Common myeloid progenitor, CD34-positive (primary cell): ENCODE data around the gene GJC3. TPM values are rescaled to one million over a fixed set of nuclear protein-coding genes. Genes with fewer than 3 reads are reported as not detected.
A peak's percentile ranks its signal among the peaks of the same experiment; 100 is the strongest.
"Not testable (repeated sequence)": the region's sequence is repeated elsewhere in the genome, so short reads cannot be mapped to it uniquely, and the experiment has no call there.

Experiments
- CTCF ChIA-PET: fragments of 350-600 bp; sonication (Branson Sonifier 250); formaldehyde crosslinking; loops from one replicate; lab custom pipeline; 2021; ENCODE audit warnings: antibody characterized with exemption; lab: Charles Lee
- POLR2A ChIA-PET: fragments of 350-600 bp; sonication (Branson Sonifier 250); formaldehyde crosslinking; loops from one replicate; lab custom pipeline; 2021; ENCODE audit warnings: antibody characterized with exemption; lab: Charles Lee
- DNase-seq, 3 donors: peaks; one replicate each; pipeline versions ENCODE4 v3.0.0 to v3.0.0-alpha.2; 2013
- H3K27ac ChIP-seq, 2 experiments: 1 replicate in 1 of 2; 2 replicates in 1 of 2; pipeline ENCODE4 v1.7.0; 2013; ENCODE audit warnings: inconsistent platforms in 2 of 2, low read length in 2 of 2, mild to moderate bottlenecking in 2 of 2, low read depth in 1 of 2, moderate library complexity in 1 of 2; ENCODE audit not compliant: severe bottlenecking in 2 of 2, insufficient read depth in 1 of 2, poor library complexity in 1 of 2
- H3K27me3 ChIP-seq, 5 experiments: replicated peaks in 2 of 5; 1 replicate in 3 of 5; 2 replicates in 2 of 5; pipeline versions ENCODE4 v1.6.1 to v1.7.0; 2013; ENCODE audit warnings: low read length in 4 of 5, mild to moderate bottlenecking in 2 of 5, moderate library complexity in 2 of 5, inconsistent platforms in 1 of 5; ENCODE audit not compliant: insufficient read depth in 5 of 5, control insufficient read depth in 4 of 5
- H3K36me3 ChIP-seq, 4 experiments: 1 replicate in 2 of 4; 2 replicates in 2 of 4; pipeline versions ENCODE4 v1.6.1 to v1.7.0; 2013; ENCODE audit warnings: low read length in 3 of 4, control low read depth in 1 of 4, mild to moderate bottlenecking in 1 of 4; ENCODE audit not compliant: control insufficient read depth in 4 of 4, insufficient read depth in 4 of 4
- H3K4me1 ChIP-seq, 4 experiments: 1 replicate in 3 of 4; 2 replicates in 1 of 4; pipeline versions ENCODE4 v1.6.1 to v1.7.1; 2013; ENCODE audit warnings: low read length in 3 of 4, mild to moderate bottlenecking in 3 of 4, control low read depth in 1 of 4, inconsistent platforms in 1 of 4, moderate library complexity in 1 of 4; ENCODE audit not compliant: control insufficient read depth in 4 of 4, insufficient read depth in 4 of 4; ENCODE audit errors: control extremely low read depth in 1 of 4
- H3K4me3 ChIP-seq, 7 experiments: 1 replicate in 4 of 7; 2 replicates in 3 of 7; pipeline versions ENCODE4 v1.5.1 to v1.7.0; 2013; ENCODE audit warnings: mild to moderate bottlenecking in 7 of 7, low read length in 6 of 7, moderate library complexity in 6 of 7, inconsistent platforms in 2 of 7, low read depth in 2 of 7, control low read depth in 1 of 7; ENCODE audit not compliant: insufficient read depth in 4 of 7, control insufficient read depth in 1 of 7; ENCODE audit errors: extremely low read depth in 1 of 7
- H3K9me3 ChIP-seq, 5 experiments: 1 replicate in 4 of 5; 2 replicates in 1 of 5; pipeline versions ENCODE4 v1.6.1 to v1.7.1; 2013; ENCODE audit warnings: low read length in 4 of 5, mild to moderate bottlenecking in 2 of 5, inconsistent platforms in 1 of 5, low read depth in 1 of 5, moderate library complexity in 1 of 5; ENCODE audit not compliant: control insufficient read depth in 4 of 5, insufficient read depth in 2 of 5; ENCODE audit errors: control extremely low read depth in 1 of 5
- whole genome bisulfite sequencing: methylation state at CpG from one replicate; pipeline ENCODE4 v1.1.5; 2013; ENCODE audit not compliant: insufficient coverage; 5-methylcytosine and 5-hydroxymethylcytosine counted together
- polyA plus RNA-seq: library from polyadenylated mRNA; unstranded; fragments of 120-200 nt; gene quantifications from one replicate; pipeline ENCODE4 v1.2.1, GENCODE V29; 2013

GJC3 gene, protein sequence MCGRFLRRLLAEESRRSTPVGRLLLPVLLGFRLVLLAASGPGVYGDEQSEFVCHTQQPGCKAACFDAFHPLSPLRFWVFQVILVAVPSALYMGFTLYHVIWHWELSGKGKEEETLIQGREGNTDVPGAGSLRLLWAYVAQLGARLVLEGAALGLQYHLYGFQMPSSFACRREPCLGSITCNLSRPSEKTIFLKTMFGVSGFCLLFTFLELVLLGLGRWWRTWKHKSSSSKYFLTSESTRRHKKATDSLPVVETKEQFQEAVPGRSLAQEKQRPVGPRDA
- 1.2 TPM for polyA plus RNA-seq

DNA sequence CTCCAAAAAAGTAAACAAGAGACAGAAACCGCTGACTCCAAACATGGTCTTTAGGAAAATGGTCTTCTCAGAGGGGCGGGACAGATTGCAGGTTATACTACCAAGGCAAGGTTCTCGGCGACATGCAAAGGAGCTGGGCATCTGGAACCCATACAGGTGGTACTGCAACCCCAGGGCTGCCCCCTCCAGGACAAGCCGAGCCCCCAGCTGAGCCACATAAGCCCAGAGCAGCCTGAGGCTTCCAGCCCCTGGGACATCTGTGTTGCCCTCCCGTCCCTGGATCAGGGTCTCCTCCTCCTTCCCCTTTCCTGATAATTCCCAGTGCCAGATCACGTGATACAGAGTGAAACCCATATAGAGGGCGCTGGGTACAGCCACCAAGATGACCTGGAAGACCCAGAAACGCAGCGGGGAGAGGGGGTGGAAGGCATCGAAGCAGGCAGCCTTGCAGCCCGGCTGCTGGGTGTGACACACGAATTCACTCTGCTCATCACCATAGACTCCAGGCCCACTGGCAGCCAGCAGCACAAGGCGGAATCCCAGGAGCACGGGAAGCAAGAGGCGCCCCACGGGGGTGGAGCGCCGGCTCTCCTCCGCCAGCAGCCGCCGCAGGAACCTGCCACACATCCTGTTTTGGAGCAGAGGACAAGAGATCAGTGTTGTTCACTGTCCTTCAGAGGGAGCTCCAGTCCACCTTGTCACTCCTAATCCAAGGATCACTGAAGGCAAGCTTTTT is at the start of gene GJC3:
Gene GJC3 (minus strand): TSS at position 627 of the 736 bp plus-strand sequence. CDS start 0 bp downstream, at position 627.
- H3K4me1 ChIP-seq, result peaks cover 0 to 13% (median 8%) of the 10 kb centered on the region in 4 experiments
- ChIA-PET POLR2A (interaction anchor here (0.6 to 0.7 kb wide), 2 partner anchors 20 to 964 kb away, joined by 3 read pairs; no protein-coding TSS in a partner anchor), CTCF (interaction anchor here (0.5 to 3.9 kb wide), 14 partner anchors 8 to 1248 kb away, joined by 3 to 37 read pairs (median 5); partner anchors contain the start of gene TRIM4)
- H3K9me3 ChIP-seq, result no peaks in the 10 kb centered on the region
- H3K27ac ChIP-seq, result no peak within 1 kb of the TSS
- peak; percentile 53 to 69 (median 68) for DNase-seq
- H3K27me3 ChIP-seq, result peaks cover 0 to 4% (median 2%) of the 10 kb centered on the region in 5 experiments
- H3K36me3 ChIP-seq, result no peaks in the 10 kb centered on the region
- WGBS, result 33% methylated on average over 10 of the region's 22 CpGs
- H3K4me3 ChIP-seq, result peak within 1 kb of the TSS in 6 of 7 experiments; percentile 17 to 79 (median 58)

DNA sequence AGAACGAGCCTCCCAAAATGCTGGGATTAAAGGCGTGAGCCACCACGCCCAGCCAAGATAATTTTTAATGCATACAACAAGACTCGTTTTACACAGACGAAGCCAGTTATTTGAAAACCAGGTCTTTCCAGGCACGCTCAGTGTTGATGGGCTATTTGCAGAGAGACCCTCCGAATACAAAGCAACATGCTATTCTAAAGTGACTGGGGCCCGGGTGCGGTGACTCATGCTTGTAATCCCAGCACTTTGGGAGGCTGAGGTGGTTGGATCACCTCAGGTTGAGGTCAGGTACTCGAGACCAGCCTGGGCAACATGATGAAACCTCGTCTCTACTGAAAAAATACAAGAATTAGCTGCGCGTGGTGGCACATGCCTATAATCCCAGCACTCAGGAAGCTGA is 47.2 kb upstream of the GJC3 start:
- Histone ChIP-seq H3K27ac (no peak overlapping the region), H3K4me1 (no peaks in the 10 kb centered on the region), H3K4me3 (no peak overlapping the region), H3K9me3 (no peaks in the 10 kb centered on the region), H3K36me3 (no peaks in the 10 kb centered on the region), H3K27me3 (peaks cover 0 to 5% (median 0%) of the 10 kb centered on the region in 5 experiments)
- CTCF ChIA-PET, result interaction anchor here (10.7 kb wide), 1 partner anchor 14 kb away, joined by 93 read pairs; no protein-coding TSS in a partner anchor
- POLR2A ChIA-PET, result no interaction called here
- WGBS, result 92% methylated on average over 13 of the region's 13 CpGs
- no peak for DNase-seq

DNA sequence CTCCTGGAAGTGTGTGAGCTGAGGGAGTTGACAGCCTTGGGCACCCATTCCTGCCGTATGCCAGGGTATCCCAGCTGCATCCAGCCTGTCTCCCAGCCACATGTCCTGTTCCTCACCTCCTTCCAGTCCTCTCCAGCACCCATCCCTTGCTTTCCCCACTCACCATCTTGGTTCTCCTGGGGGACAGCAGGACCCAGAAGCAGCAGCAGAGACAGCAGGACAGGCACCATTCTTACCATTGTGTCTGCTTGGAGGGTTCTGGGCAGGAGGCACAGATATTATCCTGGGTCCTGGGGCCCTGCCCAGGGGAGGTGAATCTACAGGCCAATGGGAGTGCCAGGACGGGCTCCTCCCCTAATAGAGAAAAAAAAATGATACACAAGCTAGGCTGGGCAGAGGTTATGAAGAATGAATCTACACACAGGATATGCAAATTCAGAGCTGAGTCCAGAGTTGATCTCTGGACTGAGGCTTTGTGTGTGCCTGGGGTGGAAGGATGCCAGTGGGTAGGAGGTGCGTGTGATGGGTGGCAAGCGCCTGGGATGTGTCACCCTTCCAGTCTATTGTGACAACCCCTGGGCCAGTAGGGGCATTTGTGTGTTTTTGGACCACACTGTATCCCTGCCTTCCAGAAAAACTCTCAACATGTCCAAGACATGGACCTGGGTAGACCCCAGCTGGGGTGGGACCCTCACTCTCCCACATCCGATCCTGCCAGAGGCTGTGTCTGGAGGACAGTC is 46.5 kb upstream of the GJC3 start, which contains the start of gene AZGP1:
Gene AZGP1 (minus strand): TSS at position 250 of the 740 bp plus-strand sequence. CDS start 11 bp downstream, at position 239.
- peak in 1 of 3 donors; percentile 16 for DNase-seq
- H3K27me3 ChIP-seq, result peaks cover 0 to 5% (median 0%) of the 10 kb centered on the region in 5 experiments
- POLR2A ChIA-PET, result no interaction called here
- no peak within 1 kb of the TSS for H3K27ac ChIP-seq
- CTCF ChIA-PET, result interaction anchor here (10.7 kb wide), 1 partner anchor 15 kb away, joined by 93 read pairs; no protein-coding TSS in a partner anchor
- no peaks in the 10 kb centered on the region for H3K9me3 ChIP-seq
- H3K4me3 ChIP-seq, result no peak within 1 kb of the TSS
- H3K36me3 ChIP-seq, result no peaks in the 10 kb centered on the region
- H3K4me1 ChIP-seq, result no peaks in the 10 kb centered on the region
- 83% methylated on average over 2 of the region's 5 CpGs for WGBS

DNA sequence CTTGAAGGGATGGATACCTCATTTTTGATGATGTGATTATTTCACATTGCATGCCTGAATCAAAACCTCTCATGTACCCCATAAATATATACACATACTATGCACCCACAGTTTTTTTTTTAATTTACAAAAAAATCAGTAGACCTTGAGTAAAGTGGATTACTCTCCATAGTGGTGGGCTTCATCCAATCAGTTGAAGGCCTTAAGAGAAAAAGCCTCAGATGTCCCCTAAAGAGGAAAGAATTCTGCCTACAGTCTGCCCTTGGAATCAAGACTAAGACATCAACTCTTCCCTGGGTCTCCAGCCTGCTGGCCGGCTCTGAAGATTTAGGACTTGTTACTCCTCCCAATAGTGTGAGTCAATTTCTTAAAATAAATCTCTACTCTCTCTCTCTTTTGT is 45.3 kb upstream of the GJC3 start:
- ChIA-PET CTCF (interaction anchor here (1.0 to 10.7 kb wide), 2 partner anchors 16 to 78 kb away, joined by 3 to 93 read pairs; no protein-coding TSS in a partner anchor), POLR2A (no interaction called here)
- Histone ChIP-seq H3K27me3 (peaks cover 0 to 5% (median 0%) of the 10 kb centered on the region in 5 experiments), H3K4me1 (no peaks in the 10 kb centered on the region), H3K36me3 (no peaks in the 10 kb centered on the region), H3K27ac (no peak overlapping the region), H3K9me3 (no peaks in the 10 kb centered on the region), H3K4me3 (no peak overlapping the region)
- no peak for DNase-seq
- WGBS, result no CpG with 5 or more reads among the region's 1 CpG

DNA sequence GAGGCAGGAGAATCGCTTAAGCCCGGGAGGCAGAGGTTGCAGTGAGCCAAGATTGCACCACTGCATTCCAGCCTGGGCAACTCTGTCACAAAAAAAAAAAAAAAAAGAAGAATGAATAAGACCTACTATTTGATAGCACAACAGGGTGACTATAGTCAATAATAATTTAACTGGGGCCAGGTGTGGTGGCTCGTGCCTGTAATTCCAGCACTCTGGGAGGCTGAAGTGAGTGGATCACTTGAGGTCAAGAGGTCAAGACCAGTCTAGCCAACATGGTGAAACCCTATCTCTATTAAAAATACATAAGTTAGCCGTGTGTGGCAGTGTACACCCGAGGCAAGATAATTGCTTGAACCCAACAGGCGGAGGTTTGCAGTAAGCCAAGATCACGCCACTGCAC is 44.4 kb upstream of the GJC3 start:
- H3K4me1 ChIP-seq, DNase-seq, H3K36me3 ChIP-seq, H3K9me3 ChIP-seq, H3K27ac ChIP-seq, H3K27me3 ChIP-seq, H3K4me3 ChIP-seq, POLR2A ChIA-PET: not testable (repeated sequence)
- CTCF ChIA-PET, result interaction anchor here (10.7 kb wide), 1 partner anchor 17 kb away, joined by 93 read pairs; no protein-coding TSS in a partner anchor
- WGBS, result 100% methylated on average over 1 of the region's 7 CpGs

DNA sequence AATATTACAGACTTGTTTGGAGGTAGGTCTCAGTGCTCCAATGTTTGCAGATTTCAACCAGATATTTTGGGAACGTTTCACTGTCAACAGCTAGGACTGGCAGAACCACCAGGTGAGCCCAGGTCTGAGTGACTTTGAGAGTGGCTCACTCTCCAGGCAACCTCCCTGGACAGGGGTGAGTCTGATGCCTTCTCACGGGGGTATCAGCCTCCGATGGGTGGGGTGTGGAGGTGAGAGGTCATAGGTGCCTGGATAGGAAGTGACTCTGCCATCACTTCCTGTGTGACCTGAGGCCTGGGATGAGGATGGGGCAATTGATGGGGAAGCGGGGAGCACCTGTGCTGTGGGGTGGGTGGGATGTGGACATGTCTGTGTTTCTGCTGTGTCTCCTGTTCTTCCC is 41.8 kb upstream of the GJC3 start:
- ChIA-PET CTCF (interaction anchor here (1.0 kb wide), 1 partner anchor 8 kb away, joined by 4 read pairs; no protein-coding TSS in a partner anchor), POLR2A (no interaction called here)
- peaks cover 0 to 6% (median 0%) of the 10 kb centered on the region in 5 experiments for H3K27me3 ChIP-seq
- WGBS, result 87% methylated on average over 2 of the region's 4 CpGs
- no peaks in the 10 kb centered on the region for H3K9me3 ChIP-seq
- DNase-seq, result no peak
- no peak overlapping the region for H3K4me3 ChIP-seq
- H3K27ac ChIP-seq, result no peak overlapping the region
- H3K36me3 ChIP-seq, result no peaks in the 10 kb centered on the region
- no peaks in the 10 kb centered on the region for H3K4me1 ChIP-seq
